Measurements from ENCODE around the gene PDCD1. TPM values are rescaled to one million over a fixed set of nuclear protein-coding genes. Genes with fewer than 3 reads are reported as not detected.
"Not testable (repeated sequence)": the region's sequence is repeated elsewhere in the genome, so short reads cannot be mapped to it uniquely, and the experiment has no call there.

The PDCD1 gene
- total RNA-seq, 1 donor = not detected

DNA sequence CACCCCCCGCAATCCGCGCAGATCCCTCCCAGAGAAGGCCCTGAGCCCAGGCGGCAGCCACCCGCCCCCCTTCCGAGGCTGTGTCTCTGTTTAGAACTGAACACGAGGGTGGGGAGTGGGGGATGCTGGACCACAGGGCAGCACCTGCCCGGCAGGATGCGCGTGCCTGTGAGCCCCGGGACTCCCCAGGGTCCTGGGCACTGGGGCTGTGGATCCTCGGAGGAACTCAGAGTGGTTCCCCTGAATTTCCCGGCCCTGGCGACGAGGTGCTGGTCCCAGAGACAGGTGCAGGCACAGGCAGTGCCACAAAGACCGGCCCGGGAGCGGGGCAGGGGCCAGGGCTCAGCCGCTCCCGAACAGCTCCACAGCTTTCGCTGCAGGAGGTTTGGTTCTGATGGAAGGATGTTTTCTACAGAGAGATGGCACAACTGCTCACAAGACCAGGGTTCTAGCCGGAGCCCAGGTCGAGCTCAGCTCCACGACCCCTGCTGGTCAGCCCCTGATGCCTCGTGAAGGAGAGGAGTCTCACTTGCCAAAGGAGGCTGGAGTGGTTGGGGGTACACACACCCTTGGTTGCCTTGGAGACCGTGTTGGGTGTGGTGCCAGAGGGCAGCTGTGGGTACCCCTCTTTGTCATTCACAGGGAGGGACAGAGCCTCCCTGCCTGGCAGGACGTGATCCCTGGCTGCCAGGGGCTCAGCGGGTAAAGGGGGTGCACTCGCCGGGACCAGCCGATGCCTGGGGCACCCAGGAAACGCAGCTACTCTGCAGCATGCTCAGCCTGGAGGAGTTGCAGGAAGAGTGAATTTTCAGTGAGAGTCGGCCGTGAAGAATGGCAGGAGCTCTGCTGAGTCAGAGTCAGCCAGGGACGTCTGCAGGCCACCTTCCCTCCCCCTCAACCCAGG is 54.1 kb downstream of the PDCD1 start:
- peak overlapping the region; percentile 53 for H3K4me3 ChIP-seq (ENCODE audit: low read depth, low read length)
- TF ChIP-seq, protein P1, sequence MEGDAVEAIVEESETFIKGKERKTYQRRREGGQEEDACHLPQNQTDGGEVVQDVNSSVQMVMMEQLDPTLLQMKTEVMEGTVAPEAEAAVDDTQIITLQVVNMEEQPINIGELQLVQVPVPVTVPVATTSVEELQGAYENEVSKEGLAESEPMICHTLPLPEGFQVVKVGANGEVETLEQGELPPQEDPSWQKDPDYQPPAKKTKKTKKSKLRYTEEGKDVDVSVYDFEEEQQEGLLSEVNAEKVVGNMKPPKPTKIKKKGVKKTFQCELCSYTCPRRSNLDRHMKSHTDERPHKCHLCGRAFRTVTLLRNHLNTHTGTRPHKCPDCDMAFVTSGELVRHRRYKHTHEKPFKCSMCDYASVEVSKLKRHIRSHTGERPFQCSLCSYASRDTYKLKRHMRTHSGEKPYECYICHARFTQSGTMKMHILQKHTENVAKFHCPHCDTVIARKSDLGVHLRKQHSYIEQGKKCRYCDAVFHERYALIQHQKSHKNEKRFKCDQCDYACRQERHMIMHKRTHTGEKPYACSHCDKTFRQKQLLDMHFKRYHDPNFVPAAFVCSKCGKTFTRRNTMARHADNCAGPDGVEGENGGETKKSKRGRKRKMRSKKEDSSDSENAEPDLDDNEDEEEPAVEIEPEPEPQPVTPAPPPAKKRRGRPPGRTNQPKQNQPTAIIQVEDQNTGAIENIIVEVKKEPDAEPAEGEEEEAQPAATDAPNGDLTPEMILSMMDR (IDR thresholded peaks at IDR 0.05; ENCODE audit: insufficient read depth, low read length) = no peak
- no peak for DNase-seq (ENCODE audit: low read depth)

DNA sequence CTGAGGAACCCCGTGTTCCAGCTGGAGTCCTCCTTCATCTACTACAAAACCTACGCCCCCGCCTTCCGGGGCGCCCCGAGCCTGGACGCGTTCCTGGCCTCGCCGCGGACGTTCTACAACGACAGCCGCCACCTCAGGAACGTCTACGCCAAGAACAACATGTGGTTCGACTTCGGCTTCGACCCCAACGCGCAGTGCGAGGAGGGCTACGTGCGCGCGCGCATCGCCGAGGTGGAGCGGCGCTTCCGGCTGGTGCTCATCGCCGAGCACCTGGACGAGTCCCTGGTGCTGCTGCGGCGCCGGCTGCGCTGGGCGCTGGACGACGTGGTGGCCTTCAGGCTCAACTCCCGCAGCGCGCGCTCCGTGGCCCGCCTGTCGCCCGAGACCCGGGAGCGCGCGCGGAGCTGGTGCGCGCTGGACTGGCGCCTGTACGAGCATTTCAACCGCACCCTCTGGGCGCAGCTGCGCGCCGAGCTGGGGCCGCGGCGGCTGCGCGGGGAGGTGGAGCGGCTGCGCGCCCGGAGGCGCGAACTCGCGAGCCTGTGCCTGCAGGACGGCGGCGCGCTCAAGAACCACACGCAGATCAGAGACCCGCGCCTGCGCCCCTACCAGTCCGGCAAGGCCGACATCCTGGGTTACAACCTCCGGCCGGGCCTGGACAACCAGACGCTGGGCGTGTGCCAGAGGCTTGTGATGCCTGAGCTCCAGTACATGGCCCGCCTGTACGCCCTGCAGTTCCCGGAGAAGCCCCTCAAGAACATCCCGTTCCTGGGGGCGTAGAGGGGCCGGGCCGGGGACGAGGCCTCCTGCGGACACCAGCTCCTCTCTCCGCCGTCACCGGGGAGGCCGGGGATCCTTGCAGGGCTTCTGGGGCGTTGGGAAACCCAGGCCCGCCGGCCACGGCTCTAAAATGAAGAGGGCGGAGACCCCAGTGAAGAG is 55.0 kb downstream of the PDCD1 start:
- TF ChIP-seq, protein P1 (IDR thresholded peaks at IDR 0.05; ENCODE audit: insufficient read depth, low read length) = no peak
- H3K4me3 ChIP-seq (ENCODE audit: low read depth, low read length) = peak overlapping the region; percentile 53
- DNase-seq (ENCODE audit: low read depth) = peak; percentile 44

DNA sequence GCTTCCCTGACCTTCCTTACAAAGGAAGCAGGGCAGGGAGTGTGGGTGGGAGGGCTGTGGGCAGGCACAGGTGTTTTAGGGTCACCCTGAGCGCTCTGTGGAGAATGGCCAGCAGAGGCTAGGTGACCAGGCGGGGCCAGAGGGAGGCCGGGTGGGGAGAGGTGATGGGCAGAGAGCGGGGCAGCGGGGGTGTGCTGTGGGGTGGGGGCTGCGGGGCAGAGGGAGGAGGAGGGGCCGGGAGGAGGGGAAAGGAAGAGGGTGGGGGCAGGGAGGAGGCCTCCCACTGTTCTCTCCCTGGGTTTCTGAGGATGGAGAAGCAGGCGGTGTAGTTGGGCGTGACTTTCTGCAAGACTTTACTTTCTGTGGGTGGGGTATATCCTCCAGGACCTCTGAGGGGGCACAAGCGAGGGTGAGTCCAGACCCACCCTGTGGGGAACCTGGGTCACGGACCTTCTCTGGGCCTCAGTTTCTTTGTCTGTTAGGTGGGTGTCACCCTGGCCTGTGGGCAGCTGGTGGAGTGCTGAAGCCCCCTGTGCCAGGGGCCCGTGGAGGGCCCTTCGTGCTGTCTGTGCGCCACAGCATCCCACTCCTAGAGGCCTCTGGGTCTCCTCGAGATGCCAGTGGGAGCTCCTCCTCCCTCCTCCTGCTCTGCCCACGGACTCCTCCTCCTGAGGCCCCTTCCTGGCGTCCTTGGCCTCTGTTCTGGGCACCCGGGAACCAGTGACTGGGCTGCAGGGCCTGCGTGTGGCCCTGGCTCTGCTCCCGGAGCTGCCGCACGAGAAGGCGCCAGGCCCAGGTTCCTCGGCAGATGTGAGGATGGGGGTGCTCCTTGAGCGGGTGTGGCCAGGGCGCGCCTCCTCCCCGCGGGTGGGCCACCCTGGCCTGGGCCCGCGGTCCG is 56.0 kb downstream of the PDCD1 start:
- TF ChIP-seq, protein P1 (IDR thresholded peaks at IDR 0.05; ENCODE audit: insufficient read depth, low read length) = no peak
- no peak for DNase-seq (ENCODE audit: low read depth)
- H3K4me3 ChIP-seq (ENCODE audit: low read depth, low read length) = no peak overlapping the region

DNA sequence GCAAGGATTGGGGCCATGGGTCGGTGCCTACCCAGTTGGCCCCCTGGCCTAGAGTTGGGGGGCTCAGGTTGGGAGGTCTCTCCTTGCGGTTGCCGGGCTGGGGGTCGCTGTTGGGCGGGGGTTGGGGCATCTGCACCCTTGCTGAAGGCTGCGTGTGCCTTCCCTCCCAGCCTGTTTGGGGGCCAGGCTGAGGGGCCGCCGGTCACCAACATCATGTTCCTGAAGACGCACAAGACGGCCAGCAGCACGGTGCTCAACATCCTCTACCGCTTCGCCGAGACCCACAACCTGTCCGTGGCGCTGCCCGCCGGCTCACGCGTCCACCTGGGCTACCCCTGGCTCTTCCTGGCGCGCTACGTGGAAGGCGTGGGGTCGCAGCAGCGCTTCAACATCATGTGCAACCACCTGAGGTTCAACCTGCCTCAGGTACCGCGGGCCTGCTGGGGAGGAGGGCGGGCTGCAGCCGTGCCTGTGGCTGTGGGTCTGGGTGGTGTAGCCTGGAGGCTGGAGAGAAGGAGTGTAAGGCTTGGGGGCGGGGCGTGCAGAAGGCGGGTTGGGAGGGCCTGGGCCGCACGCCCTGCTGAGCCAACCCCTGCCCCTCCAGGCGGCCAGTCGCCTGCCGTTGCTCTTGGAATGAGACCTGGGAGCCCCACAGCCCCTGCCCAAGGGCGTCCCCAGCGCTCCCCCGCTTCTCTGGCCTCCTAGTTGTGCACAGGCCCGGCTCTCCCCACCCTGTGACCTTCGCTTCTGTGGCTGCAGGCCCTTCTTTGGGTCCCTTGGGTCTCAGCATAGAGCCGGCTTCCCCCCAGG is 56.9 kb downstream of the PDCD1 start:
- no peak overlapping the region for H3K4me3 ChIP-seq (ENCODE audit: low read depth, low read length)
- TF ChIP-seq, protein P1 (IDR thresholded peaks at IDR 0.05; ENCODE audit: insufficient read depth, low read length) = no peak
- no peak for DNase-seq (ENCODE audit: low read depth)

DNA sequence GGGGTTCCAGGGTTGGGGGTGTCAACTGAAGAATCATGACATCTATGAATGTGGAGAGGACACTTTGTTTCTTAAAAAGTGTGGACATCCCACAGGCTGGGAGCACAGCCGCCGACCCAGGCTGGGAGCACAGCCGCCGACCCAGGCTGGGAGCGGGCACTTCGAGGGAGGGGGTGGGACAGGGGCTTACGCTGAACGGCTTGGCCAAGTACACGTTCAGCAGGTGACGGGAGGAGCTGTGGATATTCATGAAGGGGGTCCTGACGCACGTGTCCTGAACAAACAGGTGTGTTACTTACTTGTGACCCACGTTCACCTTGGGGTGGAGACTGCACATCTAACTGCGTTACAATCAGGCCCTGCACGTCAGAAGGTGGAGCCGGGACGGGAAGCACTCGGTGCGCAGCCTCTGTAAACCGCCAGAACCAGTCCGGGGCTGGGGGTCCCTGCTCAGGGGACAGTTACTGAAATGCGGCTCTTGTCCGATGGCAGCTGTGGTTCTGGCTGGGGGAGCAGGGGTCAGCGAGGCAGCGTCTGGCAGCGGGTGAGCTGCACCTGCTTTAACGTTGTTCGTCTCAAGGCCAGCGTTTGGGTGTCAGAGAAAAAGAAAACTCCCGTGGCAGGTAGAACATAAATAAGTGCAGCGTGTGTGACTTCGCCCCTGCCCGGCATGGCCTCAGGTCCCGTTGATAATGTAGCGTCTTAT is 58.3 kb downstream of the PDCD1 start:
- H3K4me3 ChIP-seq (ENCODE audit: low read depth, low read length); DNase-seq (ENCODE audit: low read depth): not testable (repeated sequence)

Other genes starting within 250 kb of the PDCD1 start
- gene THAP4, start 221.7 kb downstream of the PDCD1 start, total RNA-seq (ENCODE audit: low replicate concordance) = 26.4 and 27.0 TPM in 2 replicates
- gene ATG4B, start 221.2 kb downstream of the PDCD1 start, total RNA-seq (ENCODE audit: low replicate concordance) = 22.3 and 52.0 TPM in 2 replicates
- 12.8 and 41.8 TPM in 2 replicates for gene DTYMK, start 172.1 kb downstream of the PDCD1 start, total RNA-seq (ENCODE audit: low replicate concordance)
- 14.6 and 29.2 TPM in 2 replicates for gene ING5, start 156.9 kb downstream of the PDCD1 start, total RNA-seq (ENCODE audit: low replicate concordance)
- 9.3 and 44.1 TPM in 2 replicates for gene D2HGDH, start 124.3 kb downstream of the PDCD1 start, total RNA-seq (ENCODE audit: low replicate concordance)
- 0.25 TPM in 1 of 2 replicates, not detected in the other for gene GAL3ST2, start 82.1 kb downstream of the PDCD1 start, total RNA-seq (ENCODE audit: low replicate concordance)
- not detected in 2 replicates for gene NEU4, start 49.7 kb downstream of the PDCD1 start, total RNA-seq (ENCODE audit: low replicate concordance)
- gene RTP5, start 10.8 kb upstream of the PDCD1 start, total RNA-seq (ENCODE audit: low replicate concordance) = not detected in 2 replicates

Measured in fibroblast of the aortic adventitia (primary cell).